HL-60/S4 treated with phorbol 12-myristate 13-acetate at 8.2 ng/mL for 4 days and 3 days (cell line): ENCODE data around the gene CEBPZOS.
"Not testable (repeated sequence)": the region's sequence is repeated elsewhere in the genome, so short reads cannot be mapped to it uniquely, and the experiment has no call there.

Experiments used
- in situ Hi-C: fragments of 300-500 bp; cut with MboI; formaldehyde crosslinking; loops from 2 replicates; pipeline ENCODE4 v1.15.0; 2022; ENCODE audit warnings: low sequenced_read_pairs

CEBPZOS gene

GRCh38 chr2:37190290-37190689 lies 6.0 kb upstream of the CEBPZOS start:
- in situ Hi-C loops: no loop called here

GRCh38 chr2:37191253-37191652 lies 5.0 kb upstream of the CEBPZOS start:
- in situ Hi-C loops: no loop called here

GRCh38 chr2:37191747-37192146 lies 4.5 kb upstream of the CEBPZOS start:
- in situ Hi-C loops: no loop called here

- in situ Hi-C loops: no loop called here
These were observed 3.7 kb upstream of the CEBPZOS start for GRCh38 chr2:37192551-37192950.

GRCh38 chr2:37195862-37196319 lies 405 bp upstream of the CEBPZOS start:
- in situ Hi-C loops: not testable (repeated sequence)

GRCh38 chr2:37198681-37199065 lies 2.4 kb downstream of the CEBPZOS start:
- in situ Hi-C loops: no loop called here

- in situ Hi-C loops: no loop called here
These were observed 4.9 kb downstream of the CEBPZOS start for GRCh38 chr2:37201208-37201607.

GRCh38 chr2:37201766-37202165 lies 5.5 kb downstream of the CEBPZOS start:
- in situ Hi-C loops: no loop called here

- in situ Hi-C loops: no loop called here
These were observed 7.4 kb downstream of the CEBPZOS start for GRCh38 chr2:37203708-37204107.

GRCh38 chr2:37205071-37205661 lies 8.9 kb downstream of the CEBPZOS start:
- in situ Hi-C loops: not testable (repeated sequence)

- in situ Hi-C loops: no loop called here
These were observed 9.5 kb downstream of the CEBPZOS start for GRCh38 chr2:37205689-37206341.

- in situ Hi-C loops: not testable (repeated sequence)
These were observed 10.5 kb downstream of the CEBPZOS start for GRCh38 chr2:37206760-37207159.

GRCh38 chr2:37211212-37211611 lies 14.9 kb downstream of the CEBPZOS start:
- in situ Hi-C loops: no loop called here

GRCh38 chr2:37211939-37212338 lies 15.6 kb downstream of the CEBPZOS start:
- in situ Hi-C loops: no loop called here

GRCh38 chr2:37215250-37215649 lies 19.0 kb downstream of the CEBPZOS start:
- in situ Hi-C loops: no loop called here

GRCh38 chr2:37219046-37219445 lies 22.8 kb downstream of the CEBPZOS start:
- in situ Hi-C loops: no loop called here

- in situ Hi-C loops: no loop called here
These were observed 26.8 kb downstream of the CEBPZOS start for GRCh38 chr2:37223131-37223530.

GRCh38 chr2:37224063-37224462 lies 27.8 kb downstream of the CEBPZOS start:
- in situ Hi-C loops: no loop called here

- in situ Hi-C loops: not testable (repeated sequence)
These were observed 28.8 kb downstream of the CEBPZOS start for GRCh38 chr2:37225129-37225528.

- in situ Hi-C loops: no loop called here
These were observed 30.6 kb downstream of the CEBPZOS start for GRCh38 chr2:37226863-37227262.

- in situ Hi-C loops: no loop called here
These were observed 32.5 kb downstream of the CEBPZOS start for GRCh38 chr2:37228788-37229187.

GRCh38 chr2:37230581-37230980 lies 34.3 kb downstream of the CEBPZOS start:
- in situ Hi-C loops: no loop called here
